ENCODE results near the gene COL12A1. TPM values are rescaled to one million over a fixed set of nuclear protein-coding genes. Genes with fewer than 3 reads are reported as not detected.

The COL12A1 gene
- total and polyA plus RNA-seq, 10 of the 15 experiments (the other 5 are each of a cell fraction or from before 2014, with no cell fraction given): under 0.01 to 0.69 (median 0.11) TPM; not detected in 6

DNA sequence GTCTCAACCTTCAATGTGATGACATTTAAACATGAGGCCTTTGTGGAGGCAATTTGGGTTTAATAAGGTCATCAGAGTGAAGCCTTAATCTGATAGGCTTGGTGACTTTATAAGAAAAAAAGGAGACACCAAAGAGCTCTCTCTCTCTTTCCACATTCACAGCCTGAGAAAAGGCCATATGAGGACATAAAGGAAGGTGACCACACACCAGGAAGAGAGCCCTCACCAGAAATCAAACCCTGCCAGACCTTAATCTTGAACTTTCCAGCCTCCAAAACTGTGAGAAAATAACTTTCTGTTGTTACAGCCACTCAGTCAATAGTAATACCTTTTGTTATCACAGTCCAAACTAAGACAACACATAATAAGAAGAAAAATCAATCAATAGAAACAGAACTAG is 47.7 kb downstream of the COL12A1 start:
- H3K4me3 ChIP-seq: no peak overlapping the region
- RAD21 ChIA-PET (ENCODE audit: unreplicated experiment): no interaction called here
- H3K4me2 ChIP-seq (ENCODE audit: control insufficient read depth, insufficient read depth): no peak overlapping the region
- DNase-seq (ENCODE audit: low read depth, low spot score) (no peak), FAIRE-seq (no peak), ATAC-seq (no peak)
- H3K36me3 ChIP-seq (ENCODE audit: control insufficient read depth in 2 of 2, insufficient read depth in 2 of 2, low read length in 1 of 2): no peaks in the 10 kb centered on the region
- H3K9me3 ChIP-seq (replicated peaks; ENCODE audit: control insufficient read depth, insufficient read depth, low read length): no peaks in the 10 kb centered on the region
- TF ChIP-seq, protein P1, sequence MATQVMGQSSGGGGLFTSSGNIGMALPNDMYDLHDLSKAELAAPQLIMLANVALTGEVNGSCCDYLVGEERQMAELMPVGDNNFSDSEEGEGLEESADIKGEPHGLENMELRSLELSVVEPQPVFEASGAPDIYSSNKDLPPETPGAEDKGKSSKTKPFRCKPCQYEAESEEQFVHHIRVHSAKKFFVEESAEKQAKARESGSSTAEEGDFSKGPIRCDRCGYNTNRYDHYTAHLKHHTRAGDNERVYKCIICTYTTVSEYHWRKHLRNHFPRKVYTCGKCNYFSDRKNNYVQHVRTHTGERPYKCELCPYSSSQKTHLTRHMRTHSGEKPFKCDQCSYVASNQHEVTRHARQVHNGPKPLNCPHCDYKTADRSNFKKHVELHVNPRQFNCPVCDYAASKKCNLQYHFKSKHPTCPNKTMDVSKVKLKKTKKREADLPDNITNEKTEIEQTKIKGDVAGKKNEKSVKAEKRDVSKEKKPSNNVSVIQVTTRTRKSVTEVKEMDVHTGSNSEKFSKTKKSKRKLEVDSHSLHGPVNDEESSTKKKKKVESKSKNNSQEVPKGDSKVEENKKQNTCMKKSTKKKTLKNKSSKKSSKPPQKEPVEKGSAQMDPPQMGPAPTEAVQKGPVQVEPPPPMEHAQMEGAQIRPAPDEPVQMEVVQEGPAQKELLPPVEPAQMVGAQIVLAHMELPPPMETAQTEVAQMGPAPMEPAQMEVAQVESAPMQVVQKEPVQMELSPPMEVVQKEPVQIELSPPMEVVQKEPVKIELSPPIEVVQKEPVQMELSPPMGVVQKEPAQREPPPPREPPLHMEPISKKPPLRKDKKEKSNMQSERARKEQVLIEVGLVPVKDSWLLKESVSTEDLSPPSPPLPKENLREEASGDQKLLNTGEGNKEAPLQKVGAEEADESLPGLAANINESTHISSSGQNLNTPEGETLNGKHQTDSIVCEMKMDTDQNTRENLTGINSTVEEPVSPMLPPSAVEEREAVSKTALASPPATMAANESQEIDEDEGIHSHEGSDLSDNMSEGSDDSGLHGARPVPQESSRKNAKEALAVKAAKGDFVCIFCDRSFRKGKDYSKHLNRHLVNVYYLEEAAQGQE (IDR thresholded peaks at IDR 0.05; ENCODE audit: low read depth, low read length): no peak
- TF ChIP-seq LARP7 (IDR thresholded peaks at IDR 0.05) (no peak), KDM1A (IDR thresholded peaks at IDR 0.05; ENCODE audit: borderline replicate concordance) (no peak), ZNF24 (IDR thresholded peaks at IDR 0.05) (no peak), TBL1XR1 (IDR thresholded peaks at IDR 0.05; ENCODE audit: low read depth, low read length) (no peak), ESRRA (IDR thresholded peaks at IDR 0.05; ENCODE audit: low read length) (no peak), ZNF274 (IDR thresholded peaks at IDR 0.05; ENCODE audit: insufficient read depth, insufficient read length) (no peak), ETV6 (conservative IDR thresholded peaks at IDR 0.05 in 1 of 2, IDR thresholded peaks at IDR 0.05 in 1 of 2; ENCODE audit: borderline replicate concordance in 1 of 2, low read depth in 1 of 2) (no peak), KAT2A (conservative IDR thresholded peaks at IDR 0.05; ENCODE audit: control insufficient read depth, low read depth, low read length) (no peak), IRF4 (IDR thresholded peaks at IDR 0.05; ENCODE audit: low read depth, low read length) (no peak)
- TF ChIP-seq, protein P2, sequence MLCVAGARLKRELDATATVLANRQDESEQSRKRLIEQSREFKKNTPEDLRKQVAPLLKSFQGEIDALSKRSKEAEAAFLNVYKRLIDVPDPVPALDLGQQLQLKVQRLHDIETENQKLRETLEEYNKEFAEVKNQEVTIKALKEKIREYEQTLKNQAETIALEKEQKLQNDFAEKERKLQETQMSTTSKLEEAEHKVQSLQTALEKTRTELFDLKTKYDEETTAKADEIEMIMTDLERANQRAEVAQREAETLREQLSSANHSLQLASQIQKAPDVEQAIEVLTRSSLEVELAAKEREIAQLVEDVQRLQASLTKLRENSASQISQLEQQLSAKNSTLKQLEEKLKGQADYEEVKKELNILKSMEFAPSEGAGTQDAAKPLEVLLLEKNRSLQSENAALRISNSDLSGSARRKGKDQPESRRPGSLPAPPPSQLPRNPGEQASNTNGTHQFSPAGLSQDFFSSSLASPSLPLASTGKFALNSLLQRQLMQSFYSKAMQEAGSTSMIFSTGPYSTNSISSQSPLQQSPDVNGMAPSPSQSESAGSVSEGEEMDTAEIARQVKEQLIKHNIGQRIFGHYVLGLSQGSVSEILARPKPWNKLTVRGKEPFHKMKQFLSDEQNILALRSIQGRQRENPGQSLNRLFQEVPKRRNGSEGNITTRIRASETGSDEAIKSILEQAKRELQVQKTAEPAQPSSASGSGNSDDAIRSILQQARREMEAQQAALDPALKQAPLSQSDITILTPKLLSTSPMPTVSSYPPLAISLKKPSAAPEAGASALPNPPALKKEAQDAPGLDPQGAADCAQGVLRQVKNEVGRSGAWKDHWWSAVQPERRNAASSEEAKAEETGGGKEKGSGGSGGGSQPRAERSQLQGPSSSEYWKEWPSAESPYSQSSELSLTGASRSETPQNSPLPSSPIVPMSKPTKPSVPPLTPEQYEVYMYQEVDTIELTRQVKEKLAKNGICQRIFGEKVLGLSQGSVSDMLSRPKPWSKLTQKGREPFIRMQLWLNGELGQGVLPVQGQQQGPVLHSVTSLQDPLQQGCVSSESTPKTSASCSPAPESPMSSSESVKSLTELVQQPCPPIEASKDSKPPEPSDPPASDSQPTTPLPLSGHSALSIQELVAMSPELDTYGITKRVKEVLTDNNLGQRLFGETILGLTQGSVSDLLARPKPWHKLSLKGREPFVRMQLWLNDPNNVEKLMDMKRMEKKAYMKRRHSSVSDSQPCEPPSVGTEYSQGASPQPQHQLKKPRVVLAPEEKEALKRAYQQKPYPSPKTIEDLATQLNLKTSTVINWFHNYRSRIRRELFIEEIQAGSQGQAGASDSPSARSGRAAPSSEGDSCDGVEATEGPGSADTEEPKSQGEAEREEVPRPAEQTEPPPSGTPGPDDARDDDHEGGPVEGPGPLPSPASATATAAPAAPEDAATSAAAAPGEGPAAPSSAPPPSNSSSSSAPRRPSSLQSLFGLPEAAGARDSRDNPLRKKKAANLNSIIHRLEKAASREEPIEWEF (IDR thresholded peaks at IDR 0.05; ENCODE audit: insufficient replicate concordance, low read depth, low read length): no peak
- TF ChIP-seq, protein P3, sequence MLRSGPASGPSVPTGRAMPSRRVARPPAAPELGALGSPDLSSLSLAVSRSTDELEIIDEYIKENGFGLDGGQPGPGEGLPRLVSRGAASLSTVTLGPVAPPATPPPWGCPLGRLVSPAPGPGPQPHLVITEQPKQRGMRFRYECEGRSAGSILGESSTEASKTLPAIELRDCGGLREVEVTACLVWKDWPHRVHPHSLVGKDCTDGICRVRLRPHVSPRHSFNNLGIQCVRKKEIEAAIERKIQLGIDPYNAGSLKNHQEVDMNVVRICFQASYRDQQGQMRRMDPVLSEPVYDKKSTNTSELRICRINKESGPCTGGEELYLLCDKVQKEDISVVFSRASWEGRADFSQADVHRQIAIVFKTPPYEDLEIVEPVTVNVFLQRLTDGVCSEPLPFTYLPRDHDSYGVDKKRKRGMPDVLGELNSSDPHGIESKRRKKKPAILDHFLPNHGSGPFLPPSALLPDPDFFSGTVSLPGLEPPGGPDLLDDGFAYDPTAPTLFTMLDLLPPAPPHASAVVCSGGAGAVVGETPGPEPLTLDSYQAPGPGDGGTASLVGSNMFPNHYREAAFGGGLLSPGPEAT (IDR thresholded peaks at IDR 0.05; ENCODE audit: low read depth): no peak
- no peaks in the 10 kb centered on the region for H3K79me2 ChIP-seq (ENCODE audit: control insufficient read depth, insufficient read depth, low read length)
- no peak overlapping the region for H3K27ac ChIP-seq (ENCODE audit: control insufficient read depth, insufficient read depth)
- intact Hi-C loops (cut with micrococcal nuclease; ENCODE audit: unreplicated experiment): no loop called here
- no peak overlapping the region for H3K9ac ChIP-seq (ENCODE audit: control insufficient read depth, insufficient read depth, low read length)
- CTCF ChIA-PET: interaction anchor here (0.6 kb wide), 1 partner anchor 26 kb away, joined by 3 read pairs; no protein-coding TSS in a partner anchor
- H4K20me1 ChIP-seq (ENCODE audit: control insufficient read depth, insufficient read depth): no peaks in the 10 kb centered on the region
- SMC1A ChIA-PET (ENCODE audit: uncharacterized antibody, unreplicated experiment): no interaction called here
- in situ Hi-C loops (cut with MboI): no loop called here
- POLR2A ChIA-PET: no interaction called here
- BruUV-seq (replicated peaks): no TSS peak
- no peak overlapping the region for H2AFZ ChIP-seq (ENCODE audit: control insufficient read depth, low read depth, low read length)
- H3K27me3 ChIP-seq (replicated peaks in 1 of 2; ENCODE audit: control insufficient read depth in 2 of 2, insufficient read depth in 2 of 2, low read length in 1 of 2): no peaks in the 10 kb centered on the region
- no peaks in the 10 kb centered on the region for H3K4me1 ChIP-seq (ENCODE audit: control insufficient read depth, insufficient read depth, low read length)
